ENCODE measurements around the gene KSR2.

The KSR2 gene

GRCh38 chr12:117530796-117531195 is 438.0 kb downstream of the KSR2 start:
- no peak for DNase-seq (ENCODE audit: low read depth in 3 of 3)

GRCh38 chr12:117528538-117528937 is 440.3 kb downstream of the KSR2 start:
- DNase-seq (ENCODE audit: low read depth in 3 of 3): no peak

GRCh38 chr12:117527479-117527855 is 441.3 kb downstream of the KSR2 start:
- DNase-seq (ENCODE audit: low read depth in 3 of 3): no peak

GRCh38 chr12:117526757-117527478 is 441.9 kb downstream of the KSR2 start:
- DNase-seq (ENCODE audit: low read depth in 3 of 3): no peak

- DNase-seq (ENCODE audit: low read depth in 3 of 3): no peak
Measured at GRCh38 chr12:117525766-117526165, 443.0 kb downstream of the KSR2 start.

GRCh38 chr12:117524806-117525205 is 444.0 kb downstream of the KSR2 start:
- no peak for DNase-seq (ENCODE audit: low read depth in 3 of 3)

GRCh38 chr12:117523971-117524370 is 444.8 kb downstream of the KSR2 start:
- no peak for DNase-seq (ENCODE audit: low read depth in 3 of 3)

- no peak for DNase-seq (ENCODE audit: low read depth in 3 of 3)
Measured at GRCh38 chr12:117522559-117522958, 446.2 kb downstream of the KSR2 start.

GRCh38 chr12:117521867-117522266 is 446.9 kb downstream of the KSR2 start:
- DNase-seq (ENCODE audit: low read depth in 3 of 3): no peak

- no peak for DNase-seq (ENCODE audit: low read depth in 3 of 3)
Measured at GRCh38 chr12:117521346-117521745, 447.4 kb downstream of the KSR2 start.

GRCh38 chr12:117518594-117519270 is 450.1 kb downstream of the KSR2 start:
- DNase-seq (ENCODE audit: low read depth in 3 of 3): no peak

GRCh38 chr12:117517219-117517739 is 451.5 kb downstream of the KSR2 start:
- no peak for DNase-seq (ENCODE audit: low read depth in 3 of 3)

GRCh38 chr12:117516034-117516433 is 452.8 kb downstream of the KSR2 start:
- no peak for DNase-seq (ENCODE audit: low read depth in 3 of 3)

- DNase-seq (ENCODE audit: low read depth in 3 of 3): no peak
Measured at GRCh38 chr12:117514016-117514415, 454.8 kb downstream of the KSR2 start.

GRCh38 chr12:117513353-117513752 is 455.4 kb downstream of the KSR2 start:
- DNase-seq (ENCODE audit: low read depth in 3 of 3): no peak

- DNase-seq (ENCODE audit: low read depth in 3 of 3): no peak
Measured at GRCh38 chr12:117508468-117508867, 460.3 kb downstream of the KSR2 start.

- DNase-seq (ENCODE audit: low read depth in 3 of 3): no peak
Measured at GRCh38 chr12:117507548-117507947, 461.2 kb downstream of the KSR2 start.

- DNase-seq (ENCODE audit: low read depth in 3 of 3): no peak
Measured at GRCh38 chr12:117506333-117506732, 462.5 kb downstream of the KSR2 start.

GRCh38 chr12:117502633-117503032 is 466.2 kb downstream of the KSR2 start:
- no peak for DNase-seq (ENCODE audit: low read depth in 3 of 3)

- no peak for DNase-seq (ENCODE audit: low read depth in 3 of 3)
Measured at GRCh38 chr12:117502233-117502632, 466.6 kb downstream of the KSR2 start.

GRCh38 chr12:117501076-117501869 is 467.5 kb downstream of the KSR2 start:
- DNase-seq (ENCODE audit: low read depth in 3 of 3): no peak

- DNase-seq (ENCODE audit: low read depth in 3 of 3): no peak
Measured at GRCh38 chr12:117499759-117500485, 468.9 kb downstream of the KSR2 start.
